Loucy (cell line): Measurements from ENCODE around the gene EFL1.

Experiments
- H2AFZ ChIP-seq: fragments of 200-600 bp; sonication (generic); 2 replicates; pipeline ENCODE4 v1.6.0; 2016; ENCODE audit warnings: antibody characterized with exemption, mild to moderate bottlenecking, low read length, moderate library complexity
- H3F3A ChIP-seq: fragments of 200-600 bp; 2 replicates; pipeline ENCODE4 v1.6.0; 2016; ENCODE audit warnings: antibody characterized with exemption, low read depth, mild to moderate bottlenecking
- H3K27me3 ChIP-seq: fragments of 200-600 bp; sonication (generic); 2 replicates; pipeline ENCODE4 v1.6.1; 2014; ENCODE audit warnings: low read length, mild to moderate bottlenecking; ENCODE audit not compliant: insufficient read depth, poor library complexity, severe bottlenecking
- H3K36me3 ChIP-seq: fragments of 200-600 bp; sonication (generic); 2 replicates; pipeline ENCODE4 v1.6.1; 2016; ENCODE audit warnings: low read length; ENCODE audit not compliant: insufficient read depth
- H3K4me1 ChIP-seq: fragments of 200-600 bp; sonication (generic); 2 replicates; pipeline ENCODE4 v1.5.1; 2014; ENCODE audit warnings: low read length, mild to moderate bottlenecking; ENCODE audit not compliant: insufficient read depth, poor library complexity, severe bottlenecking
- H3K4me2 ChIP-seq: fragments of 200-600 bp; sonication (generic); 2 replicates; pipeline ENCODE4 v1.6.0; 2014; ENCODE audit warnings: antibody characterized with exemption, low read length, low read depth, mild to moderate bottlenecking; ENCODE audit not compliant: poor library complexity, severe bottlenecking
- H3K4me3 ChIP-seq: fragments of 200-600 bp; sonication (generic); 2 replicates; pipeline ENCODE4 v1.5.1; 2014; ENCODE audit warnings: low read length, mild to moderate bottlenecking, mixed read lengths; ENCODE audit not compliant: poor library complexity, severe bottlenecking
- H3K79me2 ChIP-seq: fragments of 200-600 bp; sonication (generic); 2 replicates; pipeline ENCODE4 v1.6.1; 2014; ENCODE audit warnings: low read length; ENCODE audit not compliant: insufficient read depth
- H3K9ac ChIP-seq: fragments of 200-600 bp; sonication (generic); 2 replicates; pipeline ENCODE4 v1.6.0; 2014; ENCODE audit warnings: mild to moderate bottlenecking, low read depth, low read length, moderate library complexity; ENCODE audit not compliant: poor library complexity, severe bottlenecking
- H3K9me2 ChIP-seq: fragments of 200-600 bp; sonication (generic); replicated peaks from 2 replicates; pipeline ENCODE4 v1.6.1; 2016; ENCODE audit warnings: low read depth, low read length, mixed read lengths
- H3K9me3 ChIP-seq: fragments of 200-600 bp; sonication (generic); 2 replicates; pipeline ENCODE4 v1.6.1; 2014; ENCODE audit warnings: mild to moderate bottlenecking, antibody characterized with exemption, low read length, low read depth; ENCODE audit not compliant: insufficient read depth
- H4K20me1 ChIP-seq: fragments of 200-600 bp; sonication (generic); 2 replicates; pipeline ENCODE4 v1.6.0; 2014; ENCODE audit warnings: antibody characterized with exemption, low read length, mild to moderate bottlenecking; ENCODE audit not compliant: insufficient read depth, poor library complexity, severe bottlenecking
- EZH2phosphoT487 ChIP-seq: fragments of 200-600 bp; IDR thresholded peaks from 2 replicates; pipeline ENCODE4 v1.6.1; 2018; ENCODE audit warnings: antibody characterized with exemption, mild to moderate bottlenecking, moderate library complexity, borderline replicate concordance
- TF ChIP-seq, protein P1 (sequence below): fragments of 200-600 bp; sonication (generic); conservative IDR thresholded peaks from 2 replicates; pipeline ENCODE4 v1.5.1; 2014; ENCODE audit warnings: mild to moderate bottlenecking, antibody characterized with exemption, low read length

Gene EFL1

DNA sequence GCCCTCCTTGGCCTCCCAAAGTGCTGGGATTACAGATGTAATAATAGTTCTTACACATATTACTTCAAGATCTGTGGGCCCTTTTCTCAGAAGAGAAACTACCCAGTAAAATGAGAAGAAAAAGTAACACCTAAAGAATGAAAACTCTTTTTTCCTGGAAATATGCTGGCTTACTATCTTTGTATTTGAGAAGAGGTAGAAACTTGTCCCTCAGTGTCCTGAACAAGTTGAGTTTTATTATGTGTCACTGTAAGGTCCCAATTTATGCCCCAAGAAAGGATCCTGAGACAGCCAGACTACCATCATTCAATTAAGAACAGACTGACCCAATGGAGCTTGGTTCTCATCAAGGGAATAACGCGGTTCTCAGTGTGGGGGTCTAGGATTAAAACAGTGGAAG is 93.8 kb downstream of the EFL1 start:
- Histone ChIP-seq H4K20me1 (no peaks in the 10 kb centered on the region), H3K9me3 (no peaks in the 10 kb centered on the region), H3F3A (no peaks in the 10 kb centered on the region), H3K4me2 (no peak overlapping the region), H3K36me3 (peaks cover 1% of the 10 kb centered on the region; the same call in 1 of the 2 replicates), H3K27me3 (no peaks in the 10 kb centered on the region), H3K79me2 (no peaks in the 10 kb centered on the region), H3K9me2 (no peaks in the 10 kb centered on the region), H3K4me3 (no peak overlapping the region), H2AFZ (no peak overlapping the region), H3K9ac (no peak overlapping the region), H3K4me1 (peaks cover 9% of the 10 kb centered on the region)
- TF ChIP-seq, protein P1, sequence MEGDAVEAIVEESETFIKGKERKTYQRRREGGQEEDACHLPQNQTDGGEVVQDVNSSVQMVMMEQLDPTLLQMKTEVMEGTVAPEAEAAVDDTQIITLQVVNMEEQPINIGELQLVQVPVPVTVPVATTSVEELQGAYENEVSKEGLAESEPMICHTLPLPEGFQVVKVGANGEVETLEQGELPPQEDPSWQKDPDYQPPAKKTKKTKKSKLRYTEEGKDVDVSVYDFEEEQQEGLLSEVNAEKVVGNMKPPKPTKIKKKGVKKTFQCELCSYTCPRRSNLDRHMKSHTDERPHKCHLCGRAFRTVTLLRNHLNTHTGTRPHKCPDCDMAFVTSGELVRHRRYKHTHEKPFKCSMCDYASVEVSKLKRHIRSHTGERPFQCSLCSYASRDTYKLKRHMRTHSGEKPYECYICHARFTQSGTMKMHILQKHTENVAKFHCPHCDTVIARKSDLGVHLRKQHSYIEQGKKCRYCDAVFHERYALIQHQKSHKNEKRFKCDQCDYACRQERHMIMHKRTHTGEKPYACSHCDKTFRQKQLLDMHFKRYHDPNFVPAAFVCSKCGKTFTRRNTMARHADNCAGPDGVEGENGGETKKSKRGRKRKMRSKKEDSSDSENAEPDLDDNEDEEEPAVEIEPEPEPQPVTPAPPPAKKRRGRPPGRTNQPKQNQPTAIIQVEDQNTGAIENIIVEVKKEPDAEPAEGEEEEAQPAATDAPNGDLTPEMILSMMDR, result no peak
- TF ChIP-seq EZH2phosphoT487, result no peak

- H4K20me1 ChIP-seq, result no peaks in the 10 kb centered on the region
- peaks cover 9% of the 10 kb centered on the region for H3K4me1 ChIP-seq
- H2AFZ ChIP-seq, result no peak overlapping the region
- no peaks in the 10 kb centered on the region for H3K9me3 ChIP-seq
- H3K4me2 ChIP-seq, result no peak overlapping the region
- H3F3A ChIP-seq, result no peaks in the 10 kb centered on the region
- H3K27me3 ChIP-seq, result no peaks in the 10 kb centered on the region
- no peaks in the 10 kb centered on the region for H3K9me2 ChIP-seq
- H3K9ac ChIP-seq, result no peak overlapping the region
- H3K4me3 ChIP-seq, result no peak overlapping the region
- H3K79me2 ChIP-seq, result no peaks in the 10 kb centered on the region
- peaks cover 6% of the 10 kb centered on the region; the same call in 1 of the 2 replicates for H3K36me3 ChIP-seq
- TF ChIP-seq, protein P1, result no peak
- TF ChIP-seq EZH2phosphoT487, result no peak
Observed at GRCh38 chr15:82168296-82168695, 94.2 kb downstream of the EFL1 start.

- no peak overlapping the region for H2AFZ ChIP-seq
- no peak overlapping the region for H3K9ac ChIP-seq
- H3K9me3 ChIP-seq, result no peaks in the 10 kb centered on the region
- peaks cover 9% of the 10 kb centered on the region for H3K4me1 ChIP-seq
- H3F3A ChIP-seq, result no peaks in the 10 kb centered on the region
- H3K4me3 ChIP-seq, result no peak overlapping the region
- no peak overlapping the region for H3K4me2 ChIP-seq
- H4K20me1 ChIP-seq, result no peaks in the 10 kb centered on the region
- TF ChIP-seq EZH2phosphoT487, result no peak
- TF ChIP-seq, protein P1, result no peak
- no peaks in the 10 kb centered on the region for H3K79me2 ChIP-seq
- no peaks in the 10 kb centered on the region for H3K9me2 ChIP-seq
- H3K27me3 ChIP-seq, result no peaks in the 10 kb centered on the region
- H3K36me3 ChIP-seq, result peaks cover 18% of the 10 kb centered on the region; the same call in 1 of the 2 replicates
Observed at GRCh38 chr15:82165948-82166376, 96.6 kb downstream of the EFL1 start.
